ENCODE measurements around the gene ZNF121. TPM values are rescaled to one million over a fixed set of nuclear protein-coding genes. Genes with fewer than 3 reads are reported as not detected.
A peak's percentile ranks its signal among the peaks of the same experiment; 100 is the strongest.
"Not testable (repeated sequence)": the region's sequence is repeated elsewhere in the genome, so short reads cannot be mapped to it uniquely, and the experiment has no call there.

ZNF121 gene
- polyA plus RNA-seq = 1 to 10 TPM; 2.2 to 7.3 (median 5.4) TPM

DNA sequence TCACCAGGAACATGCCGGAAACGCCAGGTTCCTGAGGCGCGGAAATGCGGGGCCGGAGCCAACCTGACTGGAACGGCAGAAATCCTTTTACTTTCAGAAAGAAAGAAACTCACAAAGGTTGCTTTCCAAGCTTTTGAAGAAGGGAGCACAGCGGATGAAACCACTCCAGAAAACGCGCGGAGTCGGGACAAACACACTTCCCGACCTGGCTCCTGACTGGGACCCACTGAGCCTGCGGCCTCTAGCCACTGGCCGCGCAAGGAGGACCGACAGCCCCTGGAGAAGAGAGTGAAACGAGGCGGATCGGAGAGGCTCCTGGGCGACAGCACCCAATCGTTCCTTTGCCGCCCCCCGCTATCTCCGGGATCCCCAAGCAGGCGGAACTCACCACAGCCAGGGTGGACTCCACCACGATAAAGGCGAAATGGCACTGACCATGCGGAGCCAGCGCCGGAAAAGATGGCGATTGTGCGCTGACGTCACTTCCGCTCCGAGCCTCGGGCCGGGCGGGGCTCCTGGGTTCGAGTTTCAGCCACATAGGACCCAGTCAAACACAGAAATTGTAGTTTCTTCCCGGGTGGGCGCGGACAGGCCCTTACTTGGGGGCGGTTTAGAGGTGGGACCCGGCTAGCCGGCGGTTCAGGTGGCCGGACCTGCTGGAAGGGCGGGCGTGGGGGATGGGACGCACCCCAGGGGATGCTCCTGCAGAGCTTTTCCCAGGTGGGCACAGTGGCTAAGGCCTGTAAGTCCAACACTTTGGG is at the start of gene ZNF121:
Gene ZNF121, minus strand, starts transcription at position 432 of the 761 bp plus-strand sequence. CDS start 16,407 bp downstream, outside the sequence.
- H3K4me1 Mint-ChIP-seq = peaks cover 44 to 47% of the 10 kb centered on the region in 2 donors
- no peaks in the 10 kb centered on the region for H3K9me3 Mint-ChIP-seq
- H3K36me3 Mint-ChIP-seq = no peaks in the 10 kb centered on the region
- H3K27me3 Mint-ChIP-seq (ENCODE audit: low read depth in 3 of 3) = peaks cover 5 to 21% (median 12%) of the 10 kb centered on the region in 3 donors
- peak; percentile 77 to 81 (median 80) for DNase-seq
- peak within 1 kb of the TSS; percentile 87 to 96 (median 94) for H3K4me3 Mint-ChIP-seq
- peak within 1 kb of the TSS; percentile 90 to 98 (median 97) for H3K27ac Mint-ChIP-seq

DNA sequence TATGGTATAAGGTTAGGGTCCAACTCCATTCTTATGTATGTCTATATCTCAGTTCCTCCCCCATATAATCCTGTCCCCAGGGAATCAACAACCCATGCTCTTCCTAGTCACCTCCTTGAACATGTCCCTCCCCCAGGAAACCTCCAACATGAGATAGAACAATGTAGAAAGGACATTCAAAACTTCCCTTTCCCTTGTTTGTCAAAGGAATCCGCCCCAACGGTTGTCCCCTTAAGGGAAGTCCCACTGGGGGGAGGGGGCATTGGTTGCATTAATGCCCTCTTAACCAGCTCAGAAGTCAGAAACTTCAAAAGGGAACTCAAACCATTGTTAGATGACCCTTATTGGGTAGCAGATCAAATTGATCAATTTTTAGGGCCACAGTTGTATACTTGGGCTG is 43.6 kb upstream of the ZNF121 start:
- H3K27me3 Mint-ChIP-seq (ENCODE audit: low read depth in 3 of 3) = peaks cover 0 to 2% (median 0%) of the 10 kb centered on the region in 3 donors
- no peak overlapping the region for H3K4me3 Mint-ChIP-seq
- DNase-seq = no peak
- no peak overlapping the region for H3K27ac Mint-ChIP-seq
- H3K9me3 Mint-ChIP-seq = no peaks in the 10 kb centered on the region
- H3K4me1 Mint-ChIP-seq = no peaks in the 10 kb centered on the region
- peaks cover 8 to 13% (median 12%) of the 10 kb centered on the region in 3 donors for H3K36me3 Mint-ChIP-seq

DNA sequence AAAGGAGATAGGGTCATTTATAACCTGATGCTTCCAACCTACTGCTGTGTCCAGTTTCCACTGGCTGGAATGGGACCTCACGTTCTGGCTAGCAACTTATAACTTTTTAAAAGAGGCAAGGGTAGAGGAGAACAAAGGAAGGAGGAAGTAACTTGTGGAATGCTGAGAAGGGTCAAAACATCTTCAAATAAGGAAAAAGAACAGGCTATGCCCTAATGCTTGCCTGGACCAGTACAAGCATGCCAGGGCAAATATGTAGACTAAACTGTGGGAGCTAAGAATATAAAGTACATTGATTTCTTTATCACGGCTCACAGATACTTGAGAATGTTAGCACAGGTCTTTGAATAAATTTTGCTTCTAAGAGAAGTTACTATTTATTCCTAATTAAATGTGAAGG is 38.2 kb upstream of the ZNF121 start:
- H3K27me3 Mint-ChIP-seq (ENCODE audit: low read depth in 3 of 3) = peaks cover 12 to 15% (median 14%) of the 10 kb centered on the region in 3 donors
- H3K4me3 Mint-ChIP-seq = peak overlapping the region; percentile 26 to 59 (median 42)
- peak overlapping the region; percentile 34 to 100 (median 68) for H3K27ac Mint-ChIP-seq
- H3K9me3 Mint-ChIP-seq = peaks cover 0 to 12% (median 5%) of the 10 kb centered on the region in 6 donors
- DNase-seq = no peak
- H3K36me3 Mint-ChIP-seq = peaks cover 7 to 17% (median 8%) of the 10 kb centered on the region in 3 donors
- peaks cover 20 to 21% of the 10 kb centered on the region in 2 donors for H3K4me1 Mint-ChIP-seq

DNA sequence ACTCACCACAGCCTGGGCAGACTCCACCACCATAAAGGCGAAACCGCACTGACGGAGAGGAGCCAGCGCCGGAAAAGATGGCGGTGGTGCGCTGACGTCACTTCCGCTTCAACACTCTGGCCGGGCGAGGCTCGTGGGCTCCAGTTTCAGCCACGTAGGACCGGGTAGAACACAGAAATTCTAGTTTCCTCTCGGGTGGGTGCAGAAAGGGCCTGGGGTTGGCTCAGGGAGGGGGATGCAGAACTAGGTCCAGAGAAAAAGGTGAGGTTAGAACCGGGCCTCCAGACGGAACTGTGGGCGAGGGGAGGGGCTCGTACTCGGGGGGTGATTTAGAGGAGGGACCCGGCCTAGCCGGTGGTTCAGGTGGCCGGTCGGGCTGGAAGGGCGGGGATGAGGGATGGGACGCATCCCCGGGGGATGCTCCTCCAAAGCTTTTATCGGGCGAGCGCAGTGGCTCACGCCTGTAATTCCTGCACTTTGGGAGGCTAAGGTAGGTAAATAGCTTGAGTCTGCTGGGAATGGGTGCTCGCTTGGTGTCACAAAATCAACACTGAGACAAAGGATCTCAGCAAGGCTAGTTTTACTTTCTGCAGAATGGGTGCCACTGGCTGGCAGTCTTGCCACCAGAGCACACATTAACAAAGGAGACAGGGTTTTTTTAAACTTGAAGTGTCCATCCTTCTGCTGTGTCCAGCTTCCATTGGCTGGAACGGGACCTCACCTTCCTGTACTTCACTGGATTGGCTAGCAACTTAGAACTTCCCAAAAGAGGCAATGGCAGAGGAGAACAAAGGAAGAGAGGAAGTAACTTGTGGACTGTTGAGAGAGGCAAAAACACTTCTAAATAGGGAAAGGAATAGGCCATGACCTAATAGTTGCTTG is 37.1 kb upstream of the ZNF121 start, which contains the start of gene ZNF561:
Gene ZNF561, minus strand, starts transcription at position 77 of the 882 bp plus-strand sequence. CDS start 1,776 bp downstream, outside the sequence.
- DNase-seq = peak; percentile 92 to 93 (median 93)
- H3K27ac Mint-ChIP-seq = peak within 1 kb of the TSS; percentile 97 to 100 (median 100)
- H3K4me3 Mint-ChIP-seq = peak within 1 kb of the TSS; percentile 96 to 100 (median 99)
- H3K4me1 Mint-ChIP-seq = peaks cover 20 to 21% of the 10 kb centered on the region in 2 donors
- peaks cover 0 to 12% (median 5%) of the 10 kb centered on the region in 6 donors for H3K9me3 Mint-ChIP-seq
- peaks cover 13 to 15% (median 14%) of the 10 kb centered on the region in 3 donors for H3K27me3 Mint-ChIP-seq (ENCODE audit: low read depth in 3 of 3)
- peaks cover 10 to 23% (median 12%) of the 10 kb centered on the region in 3 donors for H3K36me3 Mint-ChIP-seq

DNA sequence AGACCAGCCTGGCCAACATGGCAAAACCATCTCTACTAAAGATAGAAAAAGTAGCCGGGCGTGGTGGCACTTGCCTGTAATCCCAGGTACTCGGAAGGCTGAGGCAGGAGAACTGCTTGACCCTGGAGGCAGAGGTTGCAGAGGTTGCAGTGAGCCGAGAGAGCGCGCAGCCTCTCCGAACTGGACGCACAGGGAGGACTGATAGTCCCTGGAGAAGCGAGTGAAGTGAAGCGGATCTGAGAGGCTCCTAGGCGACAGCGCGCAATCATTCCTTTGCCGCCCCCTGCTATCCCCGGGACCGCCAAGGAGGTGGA is 36.5 kb upstream of the ZNF121 start:
- H3K4me3 Mint-ChIP-seq = peak overlapping the region; percentile 96 to 100 (median 99)
- peaks cover 0 to 12% (median 5%) of the 10 kb centered on the region in 6 donors for H3K9me3 Mint-ChIP-seq
- peak overlapping the region; percentile 97 to 100 (median 100) for H3K27ac Mint-ChIP-seq
- DNase-seq = no peak
- H3K36me3 Mint-ChIP-seq = peaks cover 10 to 27% (median 15%) of the 10 kb centered on the region in 3 donors
- H3K27me3 Mint-ChIP-seq (ENCODE audit: low read depth in 3 of 3) = peaks cover 13 to 15% (median 14%) of the 10 kb centered on the region in 3 donors
- H3K4me1 Mint-ChIP-seq = peaks cover 20 to 21% of the 10 kb centered on the region in 2 donors

DNA sequence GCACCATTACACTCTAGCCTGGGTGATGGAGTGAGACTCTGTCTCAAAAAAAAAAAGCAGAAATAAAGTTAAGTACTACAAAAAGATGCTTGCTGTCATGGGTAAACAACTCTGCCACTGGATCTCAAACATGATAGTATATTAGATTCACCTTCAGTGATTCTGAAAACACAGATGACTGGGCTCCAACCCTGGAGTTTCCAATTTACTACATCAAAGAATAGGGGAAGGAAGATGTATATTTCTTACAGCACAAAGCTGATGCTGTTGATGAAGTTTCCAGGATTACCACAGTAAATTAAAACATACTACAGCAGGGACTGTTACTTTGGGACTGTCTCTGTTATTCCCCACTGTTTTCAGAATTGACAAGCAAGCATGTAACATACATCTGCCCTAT is 31.5 kb upstream of the ZNF121 start:
- peak overlapping the region in 1 of 6 donors; percentile 12 for H3K27ac Mint-ChIP-seq
- peaks cover 7% of the 10 kb centered on the region in 2 donors for H3K4me1 Mint-ChIP-seq
- peaks cover 2 to 5% (median 4%) of the 10 kb centered on the region in 3 donors for H3K27me3 Mint-ChIP-seq (ENCODE audit: low read depth in 3 of 3)
- peaks cover 26 to 62% (median 60%) of the 10 kb centered on the region in 3 donors for H3K36me3 Mint-ChIP-seq
- no peak for DNase-seq
- no peak overlapping the region for H3K4me3 Mint-ChIP-seq
- H3K9me3 Mint-ChIP-seq = peaks cover 4 to 23% (median 14%) of the 10 kb centered on the region in 6 donors

DNA sequence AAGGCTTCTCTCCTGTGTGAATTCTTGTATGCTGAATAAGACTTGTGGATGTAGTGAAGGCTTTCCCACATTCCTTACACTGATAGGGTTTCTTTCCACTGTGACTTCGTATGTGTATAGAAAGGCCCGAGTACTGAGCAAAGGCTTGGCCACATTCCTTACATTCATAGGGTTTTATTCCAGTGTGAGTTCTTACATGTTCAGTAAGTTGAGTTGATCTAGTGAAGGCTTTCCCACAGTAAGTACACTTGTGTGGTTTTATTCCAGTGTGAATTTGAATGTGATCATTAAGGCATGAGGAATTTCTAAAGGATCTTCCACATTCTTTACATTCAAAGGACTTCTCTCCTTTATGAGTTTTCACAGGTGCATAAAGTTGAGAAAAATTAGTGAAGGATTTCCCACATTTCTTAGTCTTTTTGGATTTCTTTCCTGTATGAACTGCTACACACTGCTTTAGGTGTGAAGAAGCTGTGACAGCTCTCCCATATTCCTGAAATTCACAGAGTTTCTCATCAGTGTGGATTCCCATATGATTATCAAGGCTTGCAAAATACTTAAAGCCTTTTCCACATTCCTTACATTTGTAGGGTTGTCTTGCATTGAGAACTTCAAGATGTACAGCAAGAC is 26.3 kb upstream of the ZNF121 start:
- Mint-ChIP-seq H3K27me3 (ENCODE audit: low read depth in 3 of 3) (peaks cover 0 to 2% (median 0%) of the 10 kb centered on the region in 3 donors), H3K9me3 (peaks cover 29 to 61% (median 50%) of the 10 kb centered on the region in 6 donors), H3K4me1 (no peaks in the 10 kb centered on the region), H3K27ac (no peak overlapping the region), H3K36me3 (peaks cover 39 to 77% (median 72%) of the 10 kb centered on the region in 3 donors), H3K4me3 (no peak overlapping the region)
- no peak for DNase-seq

DNA sequence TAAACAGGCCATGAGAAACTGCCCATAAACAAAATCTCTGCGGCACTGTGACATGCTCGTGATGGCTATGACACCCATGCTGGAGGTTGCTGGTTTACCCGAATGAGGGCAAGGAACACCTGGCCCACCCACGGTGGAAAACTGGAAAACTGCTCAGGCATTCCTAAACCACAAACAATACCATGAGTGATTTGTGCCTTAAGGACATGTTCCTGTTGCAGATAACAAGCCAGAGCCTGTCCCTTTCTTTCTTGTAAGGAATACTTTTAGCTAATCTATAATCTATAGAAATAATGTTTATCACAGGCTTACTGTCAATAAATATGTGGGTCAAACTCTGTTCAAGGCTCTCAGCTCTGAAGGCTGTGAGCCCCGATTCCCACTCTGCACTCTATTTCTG is 24.6 kb upstream of the ZNF121 start:
- no peak overlapping the region for H3K27ac Mint-ChIP-seq
- peaks cover 0 to 3% (median 2%) of the 10 kb centered on the region in 3 donors for H3K27me3 Mint-ChIP-seq (ENCODE audit: low read depth in 3 of 3)
- no peak for DNase-seq
- H3K36me3 Mint-ChIP-seq = peaks cover 35 to 64% (median 58%) of the 10 kb centered on the region in 3 donors
- no peak overlapping the region for H3K4me3 Mint-ChIP-seq
- H3K4me1 Mint-ChIP-seq = no peaks in the 10 kb centered on the region
- H3K9me3 Mint-ChIP-seq = peaks cover 29 to 61% (median 52%) of the 10 kb centered on the region in 6 donors

DNA sequence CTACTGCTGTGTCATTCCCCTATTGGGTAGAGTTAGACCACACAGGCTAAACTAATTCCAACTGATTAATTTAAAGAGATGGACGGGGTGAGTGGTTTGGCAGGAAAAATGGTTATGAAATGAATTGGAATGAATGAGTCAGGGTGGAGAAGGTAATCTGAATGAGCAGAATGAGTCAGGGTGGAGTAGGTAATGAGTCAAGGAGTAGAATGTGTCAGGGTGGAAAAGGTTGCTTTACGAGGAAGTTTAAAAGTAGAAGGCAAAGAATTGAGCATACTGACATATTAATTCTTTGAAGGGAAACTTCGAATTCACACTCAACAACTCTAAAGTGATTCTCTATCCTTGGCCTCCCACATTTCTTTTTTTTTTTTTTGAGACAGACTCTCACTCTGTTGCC is 12.7 kb upstream of the ZNF121 start:
- Mint-ChIP-seq H3K27me3 (ENCODE audit: low read depth in 3 of 3) (peaks cover 2 to 14% (median 10%) of the 10 kb centered on the region in 3 donors), H3K4me3 (no peak overlapping the region), H3K4me1 (no peaks in the 10 kb centered on the region), H3K36me3 (peaks cover 0 to 4% (median 4%) of the 10 kb centered on the region in 3 donors), H3K9me3 (peaks cover 0 to 14% (median 8%) of the 10 kb centered on the region in 6 donors), H3K27ac (no peak overlapping the region)
- DNase-seq = no peak

DNA sequence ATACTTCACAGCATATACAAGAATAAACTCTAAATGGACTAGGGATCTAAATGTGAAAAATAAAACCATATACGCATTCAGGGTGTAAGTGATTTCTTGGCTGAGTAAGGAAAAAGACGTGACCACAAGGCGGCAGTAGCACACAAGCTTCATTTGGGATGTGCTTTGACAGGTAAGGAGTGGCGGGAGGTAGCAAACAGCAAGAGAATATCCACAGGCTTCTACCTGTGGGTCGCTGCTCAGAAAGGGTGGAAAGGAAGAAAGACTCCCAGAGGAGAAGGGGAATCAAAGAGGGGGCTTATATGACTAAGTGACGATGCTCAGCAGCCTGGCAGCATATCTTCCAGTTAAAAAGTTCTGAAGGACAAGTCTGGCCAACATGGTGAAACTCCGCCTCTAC is 2.5 kb upstream of the ZNF121 start:
- Mint-ChIP-seq H3K4me3 (no peak overlapping the region), H3K9me3 (no peaks in the 10 kb centered on the region), H3K36me3 (no peaks in the 10 kb centered on the region), H3K27me3 (ENCODE audit: low read depth in 3 of 3) (peaks cover 5 to 23% (median 17%) of the 10 kb centered on the region in 3 donors), H3K27ac (peak overlapping the region in 2 of 6 donors; percentile 0 to 26), H3K4me1 (peaks cover 22 to 25% of the 10 kb centered on the region in 2 donors)
- DNase-seq = peak; percentile 44 to 59 (median 44)

DNA sequence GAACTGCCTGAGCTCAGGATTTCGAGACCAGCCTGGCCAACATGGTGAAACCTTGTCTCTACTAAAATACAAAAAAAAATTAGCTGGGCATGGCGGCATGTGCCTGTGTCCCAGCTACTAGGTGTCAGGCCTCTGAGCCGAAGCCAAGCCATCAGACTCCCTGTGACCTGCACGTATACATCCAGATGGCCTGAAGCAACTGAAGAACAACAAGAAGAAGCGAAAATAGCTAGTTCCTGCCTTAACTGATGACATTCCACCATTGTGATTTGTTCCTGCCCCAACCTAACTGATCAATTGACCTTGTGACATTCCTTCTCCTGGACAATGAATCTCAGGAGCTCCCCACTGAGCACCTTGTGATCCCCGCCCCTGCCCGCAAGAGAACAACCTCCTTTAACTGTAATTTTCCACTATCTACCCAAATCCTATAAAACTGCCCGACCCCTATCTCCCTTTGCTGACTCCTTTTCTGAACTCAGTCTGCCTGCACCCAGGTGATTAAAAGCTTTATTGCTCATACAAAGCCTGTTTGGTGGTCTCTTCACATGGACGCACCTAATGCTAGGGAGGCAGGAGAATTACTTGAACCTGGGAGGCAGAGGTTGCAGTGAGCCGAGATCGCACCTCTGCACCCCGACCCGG is 2.1 kb downstream of the ZNF121 start:
- H3K36me3 Mint-ChIP-seq, DNase-seq, H3K9me3 Mint-ChIP-seq: not testable (repeated sequence)
- Mint-ChIP-seq H3K4me3 (peak overlapping the region; percentile 68 to 81 (median 72)), H3K27ac (peak overlapping the region; percentile 59 to 89 (median 73)), H3K4me1 (peaks cover 59 to 63% of the 10 kb centered on the region in 2 donors), H3K27me3 (ENCODE audit: low read depth in 3 of 3) (peaks cover 5 to 17% (median 12%) of the 10 kb centered on the region in 3 donors)

DNA sequence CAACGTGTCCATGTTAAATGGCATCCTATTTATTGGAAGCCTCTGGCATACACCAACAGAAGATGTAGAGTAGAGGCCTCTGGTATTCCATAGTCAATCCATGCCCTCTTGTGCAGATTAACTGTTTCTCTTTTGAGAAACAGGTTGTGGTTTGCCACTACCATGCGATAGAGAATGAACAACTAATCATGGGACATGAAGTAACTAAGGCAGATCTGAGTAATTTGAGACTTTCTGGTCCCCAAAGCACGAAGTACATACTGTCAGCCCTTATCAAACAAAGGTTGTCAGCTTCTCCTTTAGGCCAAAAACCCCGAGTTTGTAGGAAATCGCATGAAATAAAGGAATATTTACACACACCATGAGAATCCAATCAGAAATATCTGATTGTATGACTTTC is 3.6 kb downstream of the ZNF121 start:
- peaks cover 5 to 17% (median 12%) of the 10 kb centered on the region in 3 donors for H3K27me3 Mint-ChIP-seq (ENCODE audit: low read depth in 3 of 3)
- DNase-seq = no peak
- H3K9me3 Mint-ChIP-seq = no peaks in the 10 kb centered on the region
- peak overlapping the region in 2 of 6 donors; percentile 71 to 80 for H3K27ac Mint-ChIP-seq
- peaks cover 67 to 78% of the 10 kb centered on the region in 2 donors for H3K4me1 Mint-ChIP-seq
- H3K36me3 Mint-ChIP-seq = peaks cover 0 to 11% (median under 1%) of the 10 kb centered on the region in 3 donors
- peak overlapping the region in 1 of 5 donors; percentile 52 for H3K4me3 Mint-ChIP-seq

Measured in immature natural killer cell (primary cell).